ENCODE measurements around the gene DENND1A. TPM values are rescaled to one million over a fixed set of nuclear protein-coding genes. Genes with fewer than 3 reads are reported as not detected.

DENND1A gene
- total RNA-seq, 4 donors from 2014 or later = 15.8 to 33.5 (median 23.9) TPM

DNA sequence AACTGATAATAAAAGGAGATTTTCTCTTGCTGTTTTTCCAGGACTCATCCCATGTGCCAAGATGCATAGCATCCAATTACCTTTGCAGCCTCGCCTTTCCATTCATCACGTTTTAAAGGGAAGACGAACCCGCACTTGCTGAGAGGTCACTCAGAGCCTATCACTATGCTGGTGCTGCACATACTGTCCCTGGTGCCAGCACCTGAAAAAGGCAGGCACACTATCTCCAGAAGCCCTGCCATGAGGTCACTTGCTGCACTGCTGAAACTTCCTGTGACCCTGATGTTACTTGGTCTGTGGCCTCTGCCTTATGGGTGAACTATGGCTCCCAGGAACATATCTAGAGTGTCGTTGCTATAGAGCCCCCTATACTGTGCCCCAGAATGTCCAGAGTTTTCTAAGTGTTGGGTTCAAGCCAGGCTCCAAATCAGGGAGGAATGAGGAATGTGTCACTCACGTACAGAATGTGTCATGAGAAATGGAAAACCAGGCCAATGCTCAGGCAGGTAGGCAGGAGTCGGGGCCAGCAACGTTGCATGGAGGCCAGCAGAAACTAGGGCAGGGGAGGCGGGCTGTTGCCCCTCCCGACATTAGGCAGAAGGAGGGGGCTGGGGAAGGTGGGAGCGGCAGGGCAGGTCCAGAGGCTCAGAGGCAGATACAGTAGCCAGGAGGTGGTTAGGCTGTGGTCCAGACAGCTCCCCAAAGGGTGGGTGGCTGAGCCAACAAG lies 311.8 kb downstream of the DENND1A start:
- Histone ChIP-seq H3K9me3 (no peaks in the 10 kb centered on the region), H3K36me3 (no peaks in the 10 kb centered on the region), H3K4me3 (no peak overlapping the region), H3K27me3 (no peaks in the 10 kb centered on the region), H3K27ac (no peak overlapping the region), H3K4me1 (no peaks in the 10 kb centered on the region)
- 84% methylated on average over 11 of the region's 11 CpGs for WGBS
- TF ChIP-seq, protein P1, sequence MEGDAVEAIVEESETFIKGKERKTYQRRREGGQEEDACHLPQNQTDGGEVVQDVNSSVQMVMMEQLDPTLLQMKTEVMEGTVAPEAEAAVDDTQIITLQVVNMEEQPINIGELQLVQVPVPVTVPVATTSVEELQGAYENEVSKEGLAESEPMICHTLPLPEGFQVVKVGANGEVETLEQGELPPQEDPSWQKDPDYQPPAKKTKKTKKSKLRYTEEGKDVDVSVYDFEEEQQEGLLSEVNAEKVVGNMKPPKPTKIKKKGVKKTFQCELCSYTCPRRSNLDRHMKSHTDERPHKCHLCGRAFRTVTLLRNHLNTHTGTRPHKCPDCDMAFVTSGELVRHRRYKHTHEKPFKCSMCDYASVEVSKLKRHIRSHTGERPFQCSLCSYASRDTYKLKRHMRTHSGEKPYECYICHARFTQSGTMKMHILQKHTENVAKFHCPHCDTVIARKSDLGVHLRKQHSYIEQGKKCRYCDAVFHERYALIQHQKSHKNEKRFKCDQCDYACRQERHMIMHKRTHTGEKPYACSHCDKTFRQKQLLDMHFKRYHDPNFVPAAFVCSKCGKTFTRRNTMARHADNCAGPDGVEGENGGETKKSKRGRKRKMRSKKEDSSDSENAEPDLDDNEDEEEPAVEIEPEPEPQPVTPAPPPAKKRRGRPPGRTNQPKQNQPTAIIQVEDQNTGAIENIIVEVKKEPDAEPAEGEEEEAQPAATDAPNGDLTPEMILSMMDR (IDR thresholded peaks at IDR 0.05) = no peak
- no peak for TF ChIP-seq EP300 (IDR thresholded peaks at IDR 0.05)
- TF ChIP-seq POLR2A (IDR thresholded peaks at IDR 0.05) = no peak
- no peak for TF ChIP-seq POLR2AphosphoS5 (IDR thresholded peaks at IDR 0.05)
- DNase-seq (ENCODE audit: low spot score in 2 of 2) = no peak

DNA sequence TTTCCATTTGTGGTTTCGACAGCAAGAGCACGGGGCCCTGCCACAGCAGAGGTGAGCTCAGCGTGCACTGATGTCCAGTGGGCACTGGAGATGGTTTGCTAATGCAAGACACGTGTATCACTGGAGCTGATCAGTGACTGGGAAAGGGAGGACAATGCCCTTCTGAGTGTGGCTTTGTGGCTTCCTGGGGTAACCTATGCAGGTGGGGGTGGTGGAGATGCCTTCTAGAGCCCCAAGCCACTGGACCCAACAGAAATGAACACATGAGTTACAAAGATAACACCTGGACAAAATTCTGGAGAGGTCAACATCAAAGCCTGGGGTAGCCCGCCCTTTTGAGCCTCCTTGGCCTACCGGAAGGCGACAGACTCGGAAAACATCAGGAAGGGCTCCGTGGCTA lies 312.6 kb downstream of the DENND1A start:
- no peak for DNase-seq (ENCODE audit: low spot score in 2 of 2)
- no peaks in the 10 kb centered on the region for H3K9me3 ChIP-seq
- no peaks in the 10 kb centered on the region for H3K27me3 ChIP-seq
- no peak overlapping the region for H3K4me3 ChIP-seq
- H3K4me1 ChIP-seq = no peaks in the 10 kb centered on the region
- no peaks in the 10 kb centered on the region for H3K36me3 ChIP-seq
- no peak overlapping the region for H3K27ac ChIP-seq
- WGBS = 99% methylated on average over 9 of the region's 9 CpGs
- TF ChIP-seq POLR2A (IDR thresholded peaks at IDR 0.05) (no peak), POLR2AphosphoS5 (IDR thresholded peaks at IDR 0.05) (no peak), EP300 (IDR thresholded peaks at IDR 0.05) (no peak)
- TF ChIP-seq, protein P1 (IDR thresholded peaks at IDR 0.05) = no peak

DNA sequence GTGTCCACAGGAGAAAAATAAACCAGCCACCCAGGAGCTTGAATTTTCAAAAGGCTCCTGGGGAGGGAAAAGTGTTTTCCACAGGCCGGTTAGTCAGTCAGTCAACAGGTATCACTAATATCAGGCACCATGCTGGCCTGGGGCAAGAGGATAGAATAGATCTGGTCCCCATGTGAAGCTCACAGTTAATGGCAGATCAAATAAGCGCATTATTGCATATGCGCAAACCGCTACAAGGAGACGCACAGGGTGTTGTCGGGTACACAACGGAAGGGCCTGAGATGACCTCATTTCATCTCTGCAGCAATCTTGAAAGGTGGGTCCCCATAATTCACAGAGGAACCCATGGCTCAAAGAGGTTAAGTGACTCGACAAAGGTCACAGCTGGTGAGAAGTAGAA lies 313.2 kb downstream of the DENND1A start:
- no peak for DNase-seq (ENCODE audit: low spot score in 2 of 2)
- H3K9me3 ChIP-seq = no peaks in the 10 kb centered on the region
- 92% methylated on average over 8 of the region's 8 CpGs for whole genome bisulfite sequencing
- no peak overlapping the region for H3K4me3 ChIP-seq
- H3K4me1 ChIP-seq = no peaks in the 10 kb centered on the region
- TF ChIP-seq POLR2AphosphoS5 (IDR thresholded peaks at IDR 0.05) (no peak), EP300 (IDR thresholded peaks at IDR 0.05) (no peak), POLR2A (IDR thresholded peaks at IDR 0.05) (no peak)
- TF ChIP-seq, protein P1 (IDR thresholded peaks at IDR 0.05) = no peak
- H3K27me3 ChIP-seq = no peaks in the 10 kb centered on the region
- H3K36me3 ChIP-seq = no peaks in the 10 kb centered on the region
- no peak overlapping the region for H3K27ac ChIP-seq

DNA sequence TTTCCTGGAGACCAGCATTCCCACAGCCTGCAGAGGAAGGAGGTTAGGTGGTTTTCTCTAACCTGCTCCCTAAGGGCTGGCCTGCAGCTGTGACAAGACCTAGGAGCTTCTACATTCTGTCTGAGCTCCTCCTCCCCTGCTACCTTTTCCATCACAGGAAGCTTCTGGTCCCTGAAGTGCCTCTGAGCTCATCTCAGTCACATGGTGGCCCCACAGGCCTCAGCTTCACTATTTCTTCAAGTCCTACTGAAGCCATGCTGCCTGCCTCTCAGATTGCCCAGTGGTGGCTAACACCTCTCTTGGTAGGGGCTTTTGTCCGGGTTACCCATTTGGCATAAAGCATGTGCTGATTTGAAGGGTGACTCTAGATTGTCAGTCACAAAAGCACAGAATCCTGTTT lies 314.5 kb downstream of the DENND1A start:
- Histone ChIP-seq H3K9me3 (no peaks in the 10 kb centered on the region), H3K36me3 (no peaks in the 10 kb centered on the region), H3K4me1 (peaks cover 4% of the 10 kb centered on the region), H3K27me3 (no peaks in the 10 kb centered on the region), H3K4me3 (no peak overlapping the region), H3K27ac (no peak overlapping the region)
- TF ChIP-seq, protein P1 (IDR thresholded peaks at IDR 0.05) = no peak
- TF ChIP-seq POLR2A (IDR thresholded peaks at IDR 0.05) (no peak), POLR2AphosphoS5 (IDR thresholded peaks at IDR 0.05) (no peak), EP300 (IDR thresholded peaks at IDR 0.05) (no peak)
- no peak for DNase-seq (ENCODE audit: low spot score in 2 of 2)
- 100% methylated on average over 1 of the region's 1 CpG for WGBS

DNA sequence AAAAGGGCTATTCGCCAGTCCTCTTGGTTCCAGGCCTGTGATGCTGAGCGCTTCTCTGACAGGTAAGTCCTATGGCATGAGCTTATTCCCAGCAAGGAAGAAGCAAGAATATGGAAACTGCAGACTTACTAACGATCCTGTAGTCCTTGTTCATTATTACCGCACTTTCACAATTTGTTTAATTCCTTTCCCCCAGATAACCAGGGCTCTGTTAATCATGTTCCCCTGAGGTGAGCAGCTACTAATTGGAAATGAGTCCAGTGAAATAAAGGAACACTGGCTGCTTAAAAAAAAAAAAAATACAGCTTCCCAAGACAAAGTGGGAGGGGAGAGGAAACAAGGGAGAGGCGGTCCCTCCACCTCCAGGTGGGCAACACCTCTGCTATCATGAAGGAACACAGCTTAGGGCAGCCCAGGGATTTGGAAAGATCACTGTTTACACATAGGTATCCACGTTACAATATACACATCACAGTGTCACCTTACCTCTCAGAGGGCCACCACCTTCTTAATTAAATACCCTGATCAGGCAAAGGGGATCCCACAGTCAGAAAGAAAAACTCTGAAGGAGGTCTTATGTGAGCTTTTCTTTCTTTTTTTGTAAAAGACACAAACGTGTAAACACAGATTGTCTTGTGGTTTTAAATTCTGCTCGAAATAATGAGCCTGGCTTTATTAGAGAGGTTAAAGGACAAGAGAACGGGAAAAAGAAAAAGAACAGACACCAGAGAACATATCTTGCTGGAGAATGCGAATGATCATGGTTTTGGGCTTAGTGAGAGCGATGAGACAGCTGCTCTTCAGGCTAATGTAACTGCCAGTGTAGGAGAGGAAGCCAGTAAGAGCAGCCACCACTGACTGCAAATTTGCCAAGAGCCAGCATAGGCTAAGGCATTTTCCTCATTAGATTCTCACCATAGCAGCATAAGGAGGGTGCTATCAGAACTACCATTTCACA lies 315.3 kb downstream of the DENND1A start:
- TF ChIP-seq POLR2AphosphoS5 (IDR thresholded peaks at IDR 0.05) = no peak
- no peak for TF ChIP-seq EP300 (IDR thresholded peaks at IDR 0.05)
- TF ChIP-seq POLR2A (IDR thresholded peaks at IDR 0.05) = no peak
- TF ChIP-seq, protein P1 (IDR thresholded peaks at IDR 0.05) = no peak
- Histone ChIP-seq H3K27me3 (no peaks in the 10 kb centered on the region), H3K4me3 (no peak overlapping the region), H3K9me3 (no peaks in the 10 kb centered on the region), H3K4me1 (peaks cover 4% of the 10 kb centered on the region), H3K27ac (no peak overlapping the region), H3K36me3 (no peaks in the 10 kb centered on the region)
- WGBS = 87% methylated on average over 11 of the region's 11 CpGs
- no peak for DNase-seq (ENCODE audit: low spot score in 2 of 2)
